ENCODE data around the gene OXSM.

OXSM gene

GRCh38 chr3:25789596-25790556, at the start of gene OXSM:
Gene OXSM (plus strand): TSS chr3:25790090. CDS start chr3:25791021, 931 bp downstream.
- DNase-seq: peak; percentile 94

DNA sequence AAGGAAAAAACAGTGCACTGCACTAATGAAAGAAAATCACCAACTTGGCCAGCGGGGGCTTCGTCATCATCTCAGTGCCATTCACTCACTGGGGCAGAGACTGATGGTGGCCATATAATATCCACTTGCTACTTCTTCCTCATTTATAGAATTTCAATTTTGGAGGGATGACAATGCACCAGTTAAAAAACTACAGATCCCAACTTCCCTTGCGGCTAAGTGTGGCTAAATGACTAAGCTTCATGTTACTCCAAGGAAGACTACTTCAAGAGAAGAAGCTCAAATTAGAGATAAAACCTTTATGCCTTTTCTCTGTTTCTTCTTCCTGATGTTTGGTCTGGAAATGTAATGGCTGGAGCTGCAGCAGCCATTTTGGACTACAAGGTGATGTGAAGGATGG, 45.4 kb upstream of the OXSM start:
- no peak for DNase-seq

GRCh38 chr3:25747033-25747432, 42.9 kb upstream of the OXSM start:
- no peak for DNase-seq

DNA sequence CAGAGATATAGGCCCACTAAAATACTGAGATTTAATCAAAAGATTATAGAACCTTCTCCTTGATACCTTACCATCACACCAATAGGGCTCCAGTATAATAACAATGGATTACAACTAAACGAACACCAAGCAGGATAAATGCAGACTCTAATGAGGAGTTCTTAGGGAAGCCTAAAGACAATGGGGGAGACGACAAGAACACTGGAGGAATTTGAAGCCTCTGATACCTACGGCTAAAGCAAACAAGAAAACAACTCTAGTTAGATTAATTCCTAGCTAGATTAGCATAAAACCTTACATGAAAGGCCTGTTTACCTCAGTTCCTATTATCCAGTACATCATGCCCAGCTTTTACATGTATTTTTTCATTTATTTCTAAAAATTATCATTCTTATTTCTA, 41.7 kb upstream of the OXSM start:
- no peak for DNase-seq

- DNase-seq: no peak
Measured at GRCh38 chr3:25749031-25749581, 40.8 kb upstream of the OXSM start.

DNA sequence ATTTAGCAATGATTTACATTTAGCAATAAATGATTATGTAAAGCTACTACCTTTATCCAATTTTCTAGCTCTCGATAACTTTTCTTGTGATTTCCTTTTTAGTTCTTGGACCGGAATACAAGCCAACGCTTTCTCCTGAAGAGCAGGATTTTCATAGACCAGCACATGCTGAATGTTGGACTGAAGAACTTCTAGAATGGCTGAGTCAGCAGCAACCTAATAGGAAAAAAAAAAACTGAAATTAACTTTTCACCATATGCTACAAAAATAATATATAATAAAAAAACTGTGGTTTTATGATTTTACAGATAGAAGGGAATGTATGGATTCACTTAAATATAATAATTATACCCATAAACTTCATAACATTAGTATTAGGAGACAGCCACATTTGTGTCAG, 38.8 kb upstream of the OXSM start:
- DNase-seq: no peak

DNA sequence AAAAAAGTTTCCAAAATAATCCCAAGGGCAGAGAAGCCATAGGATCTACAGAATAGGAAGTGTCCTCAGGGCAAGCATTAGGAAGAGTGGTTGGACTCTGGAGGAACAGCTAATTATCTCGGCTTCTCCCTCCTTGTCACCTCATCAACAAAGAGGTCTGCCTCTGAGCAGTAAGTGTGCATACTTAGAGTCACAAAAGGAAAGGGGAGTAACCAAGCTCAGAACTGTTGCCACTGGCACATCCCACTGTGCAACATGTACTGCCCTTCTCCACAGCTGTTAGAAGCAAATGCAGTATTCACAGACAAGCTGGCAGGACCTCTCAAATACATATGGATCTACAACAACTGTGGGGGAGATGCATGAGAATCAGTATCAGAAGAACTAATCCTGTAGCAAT, 38.2 kb upstream of the OXSM start:
- DNase-seq: no peak

DNA sequence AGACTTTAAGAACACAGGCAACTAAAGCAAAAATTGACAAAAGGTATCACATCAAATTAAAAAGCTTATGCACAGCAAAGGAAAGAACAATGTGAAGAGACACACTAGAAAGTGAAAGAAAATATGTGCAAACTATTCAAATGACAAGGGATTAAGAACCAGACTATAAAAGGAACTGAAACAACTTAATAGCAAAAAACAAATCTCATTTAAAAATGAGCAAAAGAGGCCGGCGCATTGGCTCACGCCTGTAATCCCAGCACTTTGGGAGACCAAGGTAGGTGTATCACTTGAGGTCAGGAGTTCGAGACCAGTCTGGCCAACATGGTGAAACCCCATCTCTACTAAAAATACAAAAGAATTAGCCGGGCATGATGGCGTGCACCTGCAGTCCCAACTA, 21.0 kb upstream of the OXSM start:
- no peak for DNase-seq

GRCh38 chr3:25775936-25776335, 14.0 kb upstream of the OXSM start:
- no peak for DNase-seq

DNA sequence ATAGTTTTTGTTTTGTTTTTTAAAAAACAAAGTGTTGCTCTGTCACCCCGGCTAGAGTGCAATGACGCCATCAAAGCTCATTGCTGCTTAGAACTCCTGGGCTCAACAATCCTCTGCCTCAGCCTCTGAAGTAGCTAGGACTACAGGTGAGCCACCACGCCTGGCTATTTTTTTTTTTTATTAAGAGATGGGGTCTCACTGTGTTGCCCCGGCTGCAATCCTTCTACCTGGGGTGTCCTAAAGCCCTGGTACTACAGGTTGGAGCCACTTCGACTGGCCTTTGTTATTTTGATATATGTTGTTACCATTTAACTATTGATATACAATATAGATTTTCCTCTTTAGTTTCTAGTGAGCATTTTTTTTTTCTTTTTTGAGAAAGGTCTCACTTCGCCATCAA, 9.3 kb upstream of the OXSM start:
- DNase-seq: no peak

- DNase-seq: no peak
Measured at GRCh38 chr3:25781145-25781757, 8.6 kb upstream of the OXSM start.

DNA sequence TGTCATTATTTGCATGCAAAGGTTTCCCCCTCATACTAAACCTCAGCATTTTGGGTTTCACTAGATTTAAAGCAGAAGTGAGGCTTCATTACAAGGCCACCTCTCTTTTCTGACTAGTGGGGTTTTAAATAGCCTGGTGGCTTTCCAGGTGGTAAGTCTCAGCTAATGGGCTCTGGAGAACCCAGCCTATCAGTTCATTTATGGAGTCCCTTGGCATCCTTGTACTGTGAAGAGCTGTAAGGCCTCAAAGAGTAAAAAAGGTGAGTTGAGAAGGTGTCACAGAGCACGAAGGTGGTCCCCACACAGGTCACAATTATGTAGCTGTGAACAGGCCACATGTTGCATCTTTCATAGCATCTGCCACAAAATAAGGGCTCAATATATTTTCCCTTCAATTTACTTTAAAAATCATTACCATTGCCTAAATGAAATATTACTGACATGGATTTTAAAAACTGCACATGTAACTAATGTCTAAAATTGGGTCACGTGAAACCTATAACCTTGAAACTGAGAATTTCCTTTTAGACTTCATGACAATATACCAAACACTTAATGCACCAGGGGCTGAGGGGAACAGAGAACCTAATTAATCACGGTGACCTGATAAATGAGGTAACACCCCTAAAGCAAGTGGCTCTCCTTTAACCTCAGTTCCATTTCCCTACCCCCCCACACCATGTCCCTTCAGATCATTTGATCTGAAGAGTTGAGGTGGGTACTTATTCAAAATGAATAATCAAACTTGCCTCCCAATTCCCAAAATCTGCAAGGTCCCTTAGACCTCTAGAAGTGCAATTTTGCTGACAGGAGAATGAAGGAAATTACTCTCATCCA, 7.9 kb upstream of the OXSM start:
- DNase-seq: no peak

DNA sequence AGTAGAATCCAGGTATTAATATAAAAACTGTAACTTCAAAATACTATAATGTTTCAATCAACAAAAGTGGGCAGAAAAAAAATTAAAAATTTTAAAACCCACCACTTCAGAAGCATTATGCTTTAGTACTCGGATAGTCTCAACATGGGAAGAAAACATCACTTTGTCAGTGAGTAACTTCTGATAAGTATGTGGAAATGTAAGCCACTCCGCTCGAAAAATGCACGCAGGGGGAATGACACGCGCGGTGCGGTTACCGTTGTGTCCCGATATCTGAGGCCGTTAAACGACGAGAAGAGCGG, 7.3 kb upstream of the OXSM start:
- DNase-seq: no peak

GRCh38 chr3:25782938-25783660, 6.8 kb upstream of the OXSM start, which contains the start of gene NGLY1:
Gene NGLY1 (minus strand): TSS chr3:25783443. CDS start chr3:25783390, 53 bp downstream.
- peak; percentile 87 for DNase-seq

GRCh38 chr3:25783661-25784512, 6.0 kb upstream of the OXSM start:
- DNase-seq: no peak

DNA sequence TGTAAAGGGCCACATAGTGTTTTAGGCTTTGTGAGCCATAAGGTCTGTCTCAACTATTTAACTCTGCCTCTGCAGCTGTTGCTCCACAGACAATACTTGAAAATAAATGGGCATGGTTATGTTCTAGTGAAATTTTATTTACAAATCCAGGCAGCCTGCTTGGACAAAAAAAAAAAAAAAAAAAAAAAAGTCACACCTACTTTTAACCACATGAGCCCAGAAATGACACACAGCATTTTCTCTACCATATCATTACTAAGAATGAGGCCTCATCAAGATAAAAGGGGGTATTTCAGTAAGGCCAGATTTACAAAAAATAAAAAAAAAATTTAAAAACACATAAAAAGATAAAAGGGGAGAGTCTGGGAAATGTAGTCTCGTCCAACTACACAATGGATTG, 4.9 kb upstream of the OXSM start:
- DNase-seq: no peak

- DNase-seq: no peak
Measured at GRCh38 chr3:25785826-25786225, 4.1 kb upstream of the OXSM start.

DNA sequence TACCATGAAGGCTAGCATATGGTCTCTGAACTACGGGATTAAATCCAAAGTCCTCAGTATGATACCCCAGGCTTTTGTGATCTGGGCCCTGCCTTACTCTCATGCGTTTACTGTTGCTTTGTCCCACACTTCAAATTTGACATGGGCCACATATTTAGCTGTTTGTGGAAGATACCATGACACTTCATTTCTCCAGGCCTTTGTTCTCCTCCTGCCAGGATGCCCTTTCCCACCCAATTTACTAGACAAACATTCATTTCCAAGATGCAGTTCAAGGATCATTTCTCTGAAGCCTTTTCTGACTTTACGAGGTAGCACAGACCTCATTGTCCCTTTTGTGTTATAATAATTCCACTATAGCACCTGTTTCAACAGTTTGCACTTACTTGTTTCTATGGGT, 2.2 kb upstream of the OXSM start:
- no peak for DNase-seq

GRCh38 chr3:25789209-25789595, 688 bp upstream of the OXSM start:
- no peak for DNase-seq

- DNase-seq: no peak
Measured at GRCh38 chr3:25801786-25802185, 11.9 kb downstream of the OXSM start.

DNA sequence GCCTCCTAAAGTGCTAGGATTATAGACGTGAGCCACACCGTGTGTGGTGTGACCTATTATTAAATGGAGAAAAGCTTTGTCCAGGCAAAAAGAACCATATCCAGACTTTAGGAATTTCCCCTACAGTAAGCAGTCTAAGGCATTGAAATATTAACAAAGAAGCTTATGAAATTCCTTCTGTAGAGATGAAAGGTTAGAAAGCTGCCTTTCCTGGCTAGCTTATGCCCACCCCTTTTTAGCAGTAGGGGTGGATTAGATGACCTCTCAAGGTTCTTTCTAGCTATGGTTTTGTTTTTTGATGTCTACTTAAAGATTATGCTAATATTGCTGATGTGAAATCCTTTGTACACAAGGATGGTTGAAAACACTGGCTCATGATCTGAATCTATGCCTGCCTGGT, 13.9 kb downstream of the OXSM start:
- DNase-seq: no peak

DNA sequence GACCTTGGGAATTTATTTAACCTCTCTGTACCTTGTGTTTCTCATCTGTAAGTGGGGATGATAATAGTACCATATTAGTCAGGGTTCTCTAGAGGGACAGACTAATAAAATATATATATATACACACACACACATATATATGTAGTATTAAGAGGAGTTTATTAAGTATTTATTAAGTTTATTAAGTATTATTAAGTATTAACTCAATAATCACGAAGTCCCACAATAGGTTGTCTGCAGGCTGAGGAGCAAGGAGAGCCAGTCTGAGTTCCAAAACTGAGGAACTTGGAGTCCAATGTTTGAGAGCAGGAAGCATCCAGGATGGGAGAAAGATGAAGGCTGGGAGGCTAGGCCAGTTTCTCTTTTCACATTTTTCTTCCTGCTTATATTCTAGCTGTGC, 14.8 kb downstream of the OXSM start:
- no peak for DNase-seq

Measured in CD4-positive, alpha-beta T cell treated with Interleukin-15 for 1 hour (primary cell).